Aortic smooth muscle cell (primary cell): Measurements from ENCODE around the gene ANAPC13. TPM values are rescaled to one million over a fixed set of nuclear protein-coding genes. Genes with fewer than 3 reads are reported as not detected.

Experiments used
- total RNA-seq: library from RNA; depleted of rRNA; stranded (reverse); fragments of >200 nt; gene quantifications from 2 replicates; pipeline ENCODE4 v1.2.3, GENCODE V29; 2014

The ANAPC13 gene
- 98.6 and 108 TPM in 2 replicates for total RNA-seq

DNA sequence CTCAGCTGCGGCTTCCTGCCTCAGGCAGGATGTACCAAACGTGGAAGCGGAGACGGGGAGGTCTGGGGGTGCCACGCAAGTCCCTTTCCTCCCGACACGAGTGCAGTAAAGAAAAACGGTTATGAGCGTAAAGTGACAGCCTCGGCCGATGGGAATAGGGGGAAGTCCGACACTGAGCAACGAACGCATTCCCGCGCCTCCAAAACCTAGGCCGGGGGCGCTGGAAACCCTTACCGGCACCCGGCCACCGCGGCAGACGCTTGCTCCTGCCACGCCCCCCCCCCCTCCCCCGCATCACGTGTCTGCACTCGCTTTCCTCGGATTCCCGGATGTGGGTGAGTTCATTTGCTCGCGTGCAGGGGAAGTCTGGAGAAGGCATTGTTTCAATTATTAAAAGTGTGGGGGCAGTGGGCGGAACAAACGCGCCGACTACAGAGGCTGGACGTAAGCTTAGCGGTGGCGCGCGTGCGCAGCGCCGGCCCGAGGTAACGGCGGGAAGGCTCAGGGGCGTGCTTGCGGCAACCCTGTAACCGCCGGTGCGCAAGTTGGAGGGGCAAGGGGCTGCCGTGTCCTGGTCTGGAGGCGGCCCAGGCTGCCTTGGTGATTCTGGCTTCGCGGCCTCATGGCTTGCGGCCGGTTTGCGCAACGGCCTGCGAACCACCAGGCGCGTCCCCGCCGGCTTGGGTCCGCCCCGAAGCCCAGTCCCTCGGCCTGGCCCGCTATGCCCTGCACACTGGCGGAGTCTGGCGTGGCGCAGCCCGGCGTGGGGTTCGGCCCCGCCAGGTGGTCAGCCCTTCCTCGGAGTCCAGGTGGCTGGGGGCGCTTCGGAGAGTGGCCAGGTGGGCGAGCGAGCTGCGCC, at the start of gene ANAPC13, which contains the start of gene CEP63:
Gene ANAPC13, minus strand, starts transcription at position 268 of the 859 bp plus-strand sequence. CDS start 3,081 bp downstream, outside the sequence.
Gene CEP63, plus strand, starts transcription at position 340 of the 859 bp plus-strand sequence. CDS start 9,264 bp downstream, outside the sequence.

Other genes starting within 250 kb of the ANAPC13 start
- 66.7 and 74.9 TPM in 2 replicates for gene RYK, start 235.1 kb downstream of the ANAPC13 start, total RNA-seq
- 49.1 and 69.0 TPM in 2 replicates for gene AMOTL2, start 111.5 kb downstream of the ANAPC13 start, total RNA-seq
- gene CEP63, start 72 bp upstream of the ANAPC13 start, total RNA-seq = 23.3 and 23.9 TPM in 2 replicates
- gene KY, start 165.0 kb upstream of the ANAPC13 start, total RNA-seq = 5.9 and 7.9 TPM in 2 replicates